ENCODE measurements around the gene HNRNPAB. TPM values are rescaled to one million over a fixed set of nuclear protein-coding genes. Genes with fewer than 3 reads are reported as not detected.

Gene HNRNPAB
- total and polyA plus RNA-seq, 4 donors: 33.7 to 66.3 (median 50.4) TPM

DNA sequence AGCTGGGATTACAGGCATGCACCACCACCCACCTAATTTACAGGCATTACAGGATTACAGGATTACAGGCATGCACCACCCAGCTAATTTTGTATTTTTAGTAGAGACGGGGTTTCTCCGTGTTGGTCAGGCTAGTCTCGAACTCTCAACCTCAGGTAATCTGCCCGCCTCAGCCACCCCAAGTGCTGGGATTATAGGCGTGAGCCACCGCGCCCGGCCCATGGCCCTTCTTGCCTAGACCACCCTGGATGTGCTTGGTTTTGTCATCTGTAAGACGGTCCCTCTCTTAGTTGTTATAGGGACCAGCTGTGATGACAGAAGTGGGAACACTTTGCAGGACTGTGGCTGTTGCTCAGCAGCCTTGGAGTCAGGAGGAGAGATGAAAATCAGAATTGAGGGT is 31.8 kb downstream of the HNRNPAB start:
- no peak overlapping the region for H3K4me3 ChIP-seq (ENCODE audit: low read depth in 1 of 3, low read length in 3 of 3)
- WGBS: 93% methylated on average over 9 of the region's 9 CpGs
- DNase-seq (ENCODE audit: low spot score): no peak
- TF ChIP-seq FOXA2 (IDR thresholded peaks at IDR 0.05) (no peak), NR2F2 (IDR thresholded peaks at IDR 0.05) (no peak), HNF4A (conservative IDR thresholded peaks at IDR 0.05) (no peak), GABPA (IDR thresholded peaks at IDR 0.05 in 1 of 2, conservative IDR thresholded peaks at IDR 0.05 in 1 of 2) (no peak), HNF4G (IDR thresholded peaks at IDR 0.05) (no peak), TAF1 (conservative IDR thresholded peaks at IDR 0.05) (no peak), JUND (IDR thresholded peaks at IDR 0.05) (no peak)
- peaks cover 30 to 63% (median 39%) of the 10 kb centered on the region in 4 donors for H3K4me1 ChIP-seq (ENCODE audit: control insufficient read depth in 4 of 4, insufficient read depth in 4 of 4, low read length in 3 of 4)
- H3K27ac ChIP-seq (ENCODE audit: low read depth in 1 of 2, low read length in 2 of 2): peak overlapping the region; percentile 15 to 66
- no peaks in the 10 kb centered on the region for H3K36me3 ChIP-seq (ENCODE audit: control insufficient read depth in 4 of 4, insufficient read depth in 3 of 4, low read depth in 1 of 4, low read length in 3 of 4)
- H3K27me3 ChIP-seq (ENCODE audit: control insufficient read depth in 4 of 4, insufficient read depth in 4 of 4, low read length in 3 of 4): no peaks in the 10 kb centered on the region
- H3K9me3 ChIP-seq (ENCODE audit: control insufficient read depth in 4 of 4, low read length in 3 of 4): no peaks in the 10 kb centered on the region
- peak overlapping the region in 1 of 2 donors; percentile 2 for H3K9ac ChIP-seq (ENCODE audit: low read depth in 1 of 2, low read length in 2 of 2)

DNA sequence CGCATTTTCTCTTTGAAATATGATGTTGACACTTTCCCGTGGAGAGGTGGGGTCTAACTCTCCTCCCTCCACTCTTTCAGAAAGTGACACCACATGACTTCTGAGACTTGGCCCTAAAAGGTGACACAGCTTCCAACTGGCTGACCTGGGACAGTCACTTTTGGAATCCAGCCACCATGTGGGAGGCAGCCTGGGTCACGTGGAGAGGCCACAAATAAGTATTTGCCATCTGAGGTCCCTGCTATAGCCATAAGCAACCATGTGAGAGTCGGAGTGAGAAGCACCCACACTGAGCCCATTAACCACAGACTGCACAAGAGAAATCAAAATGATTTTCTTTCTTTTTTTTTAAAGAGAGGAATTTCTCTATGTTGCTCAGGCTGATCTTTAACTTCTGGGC is 32.3 kb downstream of the HNRNPAB start:
- H3K4me1 ChIP-seq (ENCODE audit: control insufficient read depth in 4 of 4, insufficient read depth in 4 of 4, low read length in 3 of 4): peaks cover 27 to 57% (median 38%) of the 10 kb centered on the region in 4 donors
- H3K9ac ChIP-seq (ENCODE audit: low read depth in 1 of 2, low read length in 2 of 2): peak overlapping the region in 1 of 2 donors; percentile 19
- H3K27ac ChIP-seq (ENCODE audit: low read depth in 1 of 2, low read length in 2 of 2): peak overlapping the region; percentile 15 to 66

More for the DNA sequence above, 32.3 kb downstream of the HNRNPAB start:
- 10% methylated on average over 4 of the region's 4 CpGs for WGBS
- DNase-seq (ENCODE audit: low spot score): no peak
- no peaks in the 10 kb centered on the region for H3K27me3 ChIP-seq (ENCODE audit: control insufficient read depth in 4 of 4, insufficient read depth in 4 of 4, low read length in 3 of 4)
- H3K9me3 ChIP-seq (ENCODE audit: control insufficient read depth in 4 of 4, low read length in 3 of 4): no peaks in the 10 kb centered on the region
- TF ChIP-seq RXRA (IDR thresholded peaks at IDR 0.05) (peak; percentile 71 to 92), EGR1 (IDR thresholded peaks at IDR 0.05; ENCODE audit: low read depth in 2 of 2) (peak in 1 of 2 donors; percentile 78), FOXA2 (IDR thresholded peaks at IDR 0.05) (no peak), YY1 (IDR thresholded peaks at IDR 0.05) (peak; percentile 69), RAD21 (IDR thresholded peaks at IDR 0.05) (peak in 1 of 2 donors; percentile 11), GABPA (IDR thresholded peaks at IDR 0.05 in 1 of 2, conservative IDR thresholded peaks at IDR 0.05 in 1 of 2) (peak in 1 of 2 donors; percentile 54), SP1 (IDR thresholded peaks at IDR 0.05) (peak; percentile 76), JUND (IDR thresholded peaks at IDR 0.05) (peak in 1 of 2 donors; percentile 83), HNF4A (conservative IDR thresholded peaks at IDR 0.05) (peak; percentile 51 to 83), TAF1 (conservative IDR thresholded peaks at IDR 0.05) (no peak)
- TF ChIP-seq, protein P1, sequence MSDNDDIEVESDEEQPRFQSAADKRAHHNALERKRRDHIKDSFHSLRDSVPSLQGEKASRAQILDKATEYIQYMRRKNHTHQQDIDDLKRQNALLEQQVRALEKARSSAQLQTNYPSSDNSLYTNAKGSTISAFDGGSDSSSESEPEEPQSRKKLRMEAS (IDR thresholded peaks at IDR 0.05): peak; percentile 81
- TF ChIP-seq, protein P2, sequence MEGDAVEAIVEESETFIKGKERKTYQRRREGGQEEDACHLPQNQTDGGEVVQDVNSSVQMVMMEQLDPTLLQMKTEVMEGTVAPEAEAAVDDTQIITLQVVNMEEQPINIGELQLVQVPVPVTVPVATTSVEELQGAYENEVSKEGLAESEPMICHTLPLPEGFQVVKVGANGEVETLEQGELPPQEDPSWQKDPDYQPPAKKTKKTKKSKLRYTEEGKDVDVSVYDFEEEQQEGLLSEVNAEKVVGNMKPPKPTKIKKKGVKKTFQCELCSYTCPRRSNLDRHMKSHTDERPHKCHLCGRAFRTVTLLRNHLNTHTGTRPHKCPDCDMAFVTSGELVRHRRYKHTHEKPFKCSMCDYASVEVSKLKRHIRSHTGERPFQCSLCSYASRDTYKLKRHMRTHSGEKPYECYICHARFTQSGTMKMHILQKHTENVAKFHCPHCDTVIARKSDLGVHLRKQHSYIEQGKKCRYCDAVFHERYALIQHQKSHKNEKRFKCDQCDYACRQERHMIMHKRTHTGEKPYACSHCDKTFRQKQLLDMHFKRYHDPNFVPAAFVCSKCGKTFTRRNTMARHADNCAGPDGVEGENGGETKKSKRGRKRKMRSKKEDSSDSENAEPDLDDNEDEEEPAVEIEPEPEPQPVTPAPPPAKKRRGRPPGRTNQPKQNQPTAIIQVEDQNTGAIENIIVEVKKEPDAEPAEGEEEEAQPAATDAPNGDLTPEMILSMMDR (IDR thresholded peaks at IDR 0.05; ENCODE audit: low read depth, low read length, missing input control): no peak
- TF ChIP-seq, protein P3, sequence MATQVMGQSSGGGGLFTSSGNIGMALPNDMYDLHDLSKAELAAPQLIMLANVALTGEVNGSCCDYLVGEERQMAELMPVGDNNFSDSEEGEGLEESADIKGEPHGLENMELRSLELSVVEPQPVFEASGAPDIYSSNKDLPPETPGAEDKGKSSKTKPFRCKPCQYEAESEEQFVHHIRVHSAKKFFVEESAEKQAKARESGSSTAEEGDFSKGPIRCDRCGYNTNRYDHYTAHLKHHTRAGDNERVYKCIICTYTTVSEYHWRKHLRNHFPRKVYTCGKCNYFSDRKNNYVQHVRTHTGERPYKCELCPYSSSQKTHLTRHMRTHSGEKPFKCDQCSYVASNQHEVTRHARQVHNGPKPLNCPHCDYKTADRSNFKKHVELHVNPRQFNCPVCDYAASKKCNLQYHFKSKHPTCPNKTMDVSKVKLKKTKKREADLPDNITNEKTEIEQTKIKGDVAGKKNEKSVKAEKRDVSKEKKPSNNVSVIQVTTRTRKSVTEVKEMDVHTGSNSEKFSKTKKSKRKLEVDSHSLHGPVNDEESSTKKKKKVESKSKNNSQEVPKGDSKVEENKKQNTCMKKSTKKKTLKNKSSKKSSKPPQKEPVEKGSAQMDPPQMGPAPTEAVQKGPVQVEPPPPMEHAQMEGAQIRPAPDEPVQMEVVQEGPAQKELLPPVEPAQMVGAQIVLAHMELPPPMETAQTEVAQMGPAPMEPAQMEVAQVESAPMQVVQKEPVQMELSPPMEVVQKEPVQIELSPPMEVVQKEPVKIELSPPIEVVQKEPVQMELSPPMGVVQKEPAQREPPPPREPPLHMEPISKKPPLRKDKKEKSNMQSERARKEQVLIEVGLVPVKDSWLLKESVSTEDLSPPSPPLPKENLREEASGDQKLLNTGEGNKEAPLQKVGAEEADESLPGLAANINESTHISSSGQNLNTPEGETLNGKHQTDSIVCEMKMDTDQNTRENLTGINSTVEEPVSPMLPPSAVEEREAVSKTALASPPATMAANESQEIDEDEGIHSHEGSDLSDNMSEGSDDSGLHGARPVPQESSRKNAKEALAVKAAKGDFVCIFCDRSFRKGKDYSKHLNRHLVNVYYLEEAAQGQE (IDR thresholded peaks at IDR 0.05): peak; percentile 82
- TF ChIP-seq, protein P4, sequence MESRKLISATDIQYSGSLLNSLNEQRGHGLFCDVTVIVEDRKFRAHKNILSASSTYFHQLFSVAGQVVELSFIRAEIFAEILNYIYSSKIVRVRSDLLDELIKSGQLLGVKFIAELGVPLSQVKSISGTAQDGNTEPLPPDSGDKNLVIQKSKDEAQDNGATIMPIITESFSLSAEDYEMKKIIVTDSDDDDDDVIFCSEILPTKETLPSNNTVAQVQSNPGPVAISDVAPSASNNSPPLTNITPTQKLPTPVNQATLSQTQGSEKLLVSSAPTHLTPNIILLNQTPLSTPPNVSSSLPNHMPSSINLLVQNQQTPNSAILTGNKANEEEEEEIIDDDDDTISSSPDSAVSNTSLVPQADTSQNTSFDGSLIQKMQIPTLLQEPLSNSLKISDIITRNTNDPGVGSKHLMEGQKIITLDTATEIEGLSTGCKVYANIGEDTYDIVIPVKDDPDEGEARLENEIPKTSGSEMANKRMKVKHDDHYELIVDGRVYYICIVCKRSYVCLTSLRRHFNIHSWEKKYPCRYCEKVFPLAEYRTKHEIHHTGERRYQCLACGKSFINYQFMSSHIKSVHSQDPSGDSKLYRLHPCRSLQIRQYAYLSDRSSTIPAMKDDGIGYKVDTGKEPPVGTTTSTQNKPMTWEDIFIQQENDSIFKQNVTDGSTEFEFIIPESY (IDR thresholded peaks at IDR 0.05): no peak
- H3K4me3 ChIP-seq (ENCODE audit: low read depth in 1 of 3, low read length in 3 of 3): no peak overlapping the region
- no peaks in the 10 kb centered on the region for H3K36me3 ChIP-seq (ENCODE audit: control insufficient read depth in 4 of 4, insufficient read depth in 3 of 4, low read depth in 1 of 4, low read length in 3 of 4)
